ENCODE measurements around the gene GPLD1. TPM values are rescaled to one million over a fixed set of nuclear protein-coding genes. Genes with fewer than 3 reads are reported as not detected.

GPLD1 gene
- total RNA-seq, 4 donors from 2014 or later: 2.7 to 3.6 (median 3.0) TPM

DNA sequence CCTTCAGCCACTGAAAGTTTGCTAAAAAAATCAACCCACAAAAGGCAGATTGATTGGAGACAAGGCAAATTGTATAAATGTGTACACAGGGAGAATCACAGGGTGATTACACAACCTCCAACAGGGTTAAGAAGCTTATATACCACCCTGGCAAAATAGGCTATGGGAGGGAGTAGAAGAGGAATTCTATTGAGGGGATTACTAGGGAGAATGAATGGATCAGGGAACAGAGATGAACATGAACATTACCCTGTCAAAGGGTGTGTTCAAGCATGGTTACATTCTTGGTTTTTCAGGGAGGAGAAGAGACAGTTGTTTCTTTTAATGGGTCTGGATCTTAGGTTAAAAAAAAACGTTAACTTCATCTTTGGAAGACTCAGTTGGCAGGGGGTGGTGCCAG is 91.7 kb downstream of the GPLD1 start:
- Histone ChIP-seq H3K4me1 (peaks cover 0 to 19% (median 0%) of the 10 kb centered on the region in 4 donors), H3K36me3 (no peaks in the 10 kb centered on the region), H3K9me3 (no peaks in the 10 kb centered on the region), H3K27me3 (no peaks in the 10 kb centered on the region), H3K27ac (no peak overlapping the region), H3K4me3 (no peak overlapping the region)
- no peak for TF ChIP-seq POLR2A (IDR thresholded peaks at IDR 0.05)
- no peak for TF ChIP-seq EP300 (IDR thresholded peaks at IDR 0.05)
- TF ChIP-seq, protein P1, sequence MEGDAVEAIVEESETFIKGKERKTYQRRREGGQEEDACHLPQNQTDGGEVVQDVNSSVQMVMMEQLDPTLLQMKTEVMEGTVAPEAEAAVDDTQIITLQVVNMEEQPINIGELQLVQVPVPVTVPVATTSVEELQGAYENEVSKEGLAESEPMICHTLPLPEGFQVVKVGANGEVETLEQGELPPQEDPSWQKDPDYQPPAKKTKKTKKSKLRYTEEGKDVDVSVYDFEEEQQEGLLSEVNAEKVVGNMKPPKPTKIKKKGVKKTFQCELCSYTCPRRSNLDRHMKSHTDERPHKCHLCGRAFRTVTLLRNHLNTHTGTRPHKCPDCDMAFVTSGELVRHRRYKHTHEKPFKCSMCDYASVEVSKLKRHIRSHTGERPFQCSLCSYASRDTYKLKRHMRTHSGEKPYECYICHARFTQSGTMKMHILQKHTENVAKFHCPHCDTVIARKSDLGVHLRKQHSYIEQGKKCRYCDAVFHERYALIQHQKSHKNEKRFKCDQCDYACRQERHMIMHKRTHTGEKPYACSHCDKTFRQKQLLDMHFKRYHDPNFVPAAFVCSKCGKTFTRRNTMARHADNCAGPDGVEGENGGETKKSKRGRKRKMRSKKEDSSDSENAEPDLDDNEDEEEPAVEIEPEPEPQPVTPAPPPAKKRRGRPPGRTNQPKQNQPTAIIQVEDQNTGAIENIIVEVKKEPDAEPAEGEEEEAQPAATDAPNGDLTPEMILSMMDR (IDR thresholded peaks at IDR 0.05): no peak
- 55 to 73% methylated on average over 1 of the region's 1 CpG for WGBS, 2 donors
- DNase-seq (ENCODE audit: low spot score in 2 of 2): no peak

DNA sequence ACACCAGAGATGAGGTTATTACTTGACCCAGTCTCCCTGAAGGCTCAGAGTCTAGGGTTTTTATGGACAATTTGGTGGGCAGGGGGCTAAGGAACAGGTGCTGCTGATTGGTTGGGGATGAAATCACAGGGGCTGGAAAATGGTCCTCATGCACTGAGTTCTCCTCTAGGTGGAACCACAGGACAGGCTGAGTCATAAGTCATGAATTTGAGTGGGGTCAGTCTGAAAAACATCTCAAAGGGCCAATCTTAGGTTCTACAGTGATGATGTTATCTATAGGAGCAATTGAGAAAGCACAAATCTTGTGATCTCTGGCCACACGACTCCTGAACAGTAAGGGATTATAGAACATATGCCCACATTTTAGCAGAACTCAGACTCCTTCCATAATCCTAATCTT is 92.6 kb downstream of the GPLD1 start:
- WGBS, 2 donors: 80 to 86% methylated on average over 1 of the region's 1 CpG
- Histone ChIP-seq H3K27ac (no peak overlapping the region), H3K36me3 (no peaks in the 10 kb centered on the region), H3K4me1 (peaks cover 0 to 12% (median 0%) of the 10 kb centered on the region in 4 donors), H3K4me3 (no peak overlapping the region), H3K9me3 (no peaks in the 10 kb centered on the region), H3K27me3 (no peaks in the 10 kb centered on the region)
- TF ChIP-seq EP300 (IDR thresholded peaks at IDR 0.05): no peak
- TF ChIP-seq, protein P1 (IDR thresholded peaks at IDR 0.05): no peak
- no peak for TF ChIP-seq POLR2A (IDR thresholded peaks at IDR 0.05)
- no peak for DNase-seq (ENCODE audit: low spot score in 2 of 2)

DNA sequence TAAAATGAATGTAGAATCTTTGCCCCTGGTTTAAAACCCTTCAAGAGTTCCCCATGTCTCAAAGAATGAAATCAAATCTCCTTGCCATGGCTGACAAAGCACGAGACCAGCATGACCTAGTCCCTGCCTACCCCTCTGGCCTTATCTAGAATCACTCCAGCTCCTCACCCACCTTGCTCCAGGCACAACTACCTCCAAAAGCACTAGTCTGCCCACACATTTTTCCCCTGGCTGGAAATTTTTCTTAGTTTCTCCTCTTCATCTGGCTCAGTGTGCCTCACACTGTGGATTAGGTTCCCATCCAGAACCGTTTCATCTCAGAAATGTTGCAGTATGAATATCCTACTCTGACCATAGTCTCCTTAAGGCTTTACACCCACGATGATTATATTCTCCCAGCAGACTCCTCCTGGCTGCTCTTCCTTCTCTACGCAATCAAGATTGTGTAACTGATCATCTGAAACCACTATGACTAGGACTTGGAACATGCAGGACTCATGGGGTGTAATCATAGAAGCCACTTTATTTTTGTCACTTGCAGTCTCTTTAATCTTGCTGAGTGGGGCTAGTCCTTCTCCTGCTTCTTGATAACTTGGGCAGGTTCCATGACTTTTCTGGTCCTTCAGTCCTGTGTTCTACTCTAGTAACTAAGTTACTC is 94.5 kb downstream of the GPLD1 start:
- no peak overlapping the region for H3K27ac ChIP-seq
- H3K9me3 ChIP-seq: no peaks in the 10 kb centered on the region
- H3K4me1 ChIP-seq: no peaks in the 10 kb centered on the region
- DNase-seq (ENCODE audit: low spot score in 2 of 2): no peak
- WGBS, 2 donors: 71 to 77% methylated on average over 4 of the region's 4 CpGs
- TF ChIP-seq, protein P1 (IDR thresholded peaks at IDR 0.05): no peak
- TF ChIP-seq POLR2A (IDR thresholded peaks at IDR 0.05) (no peak), EP300 (IDR thresholded peaks at IDR 0.05) (no peak)
- no peaks in the 10 kb centered on the region for H3K27me3 ChIP-seq
- no peak overlapping the region for H3K4me3 ChIP-seq
- H3K36me3 ChIP-seq: no peaks in the 10 kb centered on the region

- no peaks in the 10 kb centered on the region for H3K27me3 ChIP-seq
- no peaks in the 10 kb centered on the region for H3K4me1 ChIP-seq
- H3K36me3 ChIP-seq: no peaks in the 10 kb centered on the region
- TF ChIP-seq EP300 (IDR thresholded peaks at IDR 0.05): no peak
- TF ChIP-seq, protein P1 (IDR thresholded peaks at IDR 0.05): no peak
- no peak for TF ChIP-seq POLR2A (IDR thresholded peaks at IDR 0.05)
- 89 to 92% methylated on average over 2 of the region's 2 CpGs for WGBS, 2 donors
- H3K4me3 ChIP-seq: no peak overlapping the region
- no peak for DNase-seq (ENCODE audit: low spot score in 2 of 2)
- H3K9me3 ChIP-seq: no peaks in the 10 kb centered on the region
- no peak overlapping the region for H3K27ac ChIP-seq
These were observed 95.2 kb downstream of the GPLD1 start for GRCh38 chr6:24394061-24394779.

GRCh38 chr6:24391756-24392405 is 97.5 kb downstream of the GPLD1 start:
- Histone ChIP-seq H3K4me1 (no peaks in the 10 kb centered on the region), H3K27me3 (no peaks in the 10 kb centered on the region), H3K9me3 (no peaks in the 10 kb centered on the region), H3K36me3 (no peaks in the 10 kb centered on the region), H3K4me3 (no peak overlapping the region), H3K27ac (no peak overlapping the region)
- DNase-seq (ENCODE audit: low spot score in 2 of 2): no peak
- no peak for TF ChIP-seq POLR2A (IDR thresholded peaks at IDR 0.05)
- WGBS, 2 donors: 86 to 92% methylated on average over 2 of the region's 2 CpGs
